Femur (tissue), 1 donor: ENCODE measurements around the gene CENPF.

Source experiments
- DNase-seq: peaks from one replicate; pipeline ENCODE4 v3.0.0-alpha.2; 2017

The CENPF gene

GRCh38 chr1:214632091-214632490, 29.1 kb downstream of the CENPF start:
- DNase-seq: no peak

- DNase-seq: no peak
These were observed 30.7 kb downstream of the CENPF start for GRCh38 chr1:214633686-214634085.

GRCh38 chr1:214634267-214634666, 31.3 kb downstream of the CENPF start:
- DNase-seq: no peak

DNA sequence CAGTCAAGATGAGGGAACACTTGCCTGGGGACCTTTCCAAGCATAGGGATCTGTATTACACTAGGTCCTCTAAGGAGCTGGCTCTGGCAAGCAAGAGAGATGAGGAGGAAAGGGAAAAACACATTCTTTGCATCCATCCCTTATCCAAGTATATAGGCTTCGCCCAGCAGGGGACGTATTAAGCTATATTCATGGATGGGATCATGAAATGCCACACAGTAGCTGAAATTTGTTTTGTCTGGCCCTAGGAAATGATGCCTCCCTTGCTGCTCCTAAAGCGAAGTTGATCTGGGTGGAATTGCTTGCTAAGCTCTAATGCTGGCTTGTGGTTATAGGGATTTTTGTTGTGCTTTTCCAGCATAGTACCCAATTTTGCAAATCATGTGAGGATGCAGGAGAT, 32.1 kb downstream of the CENPF start:
- no peak for DNase-seq

- DNase-seq: no peak
These were observed 32.5 kb downstream of the CENPF start for GRCh38 chr1:214635506-214635905.

DNA sequence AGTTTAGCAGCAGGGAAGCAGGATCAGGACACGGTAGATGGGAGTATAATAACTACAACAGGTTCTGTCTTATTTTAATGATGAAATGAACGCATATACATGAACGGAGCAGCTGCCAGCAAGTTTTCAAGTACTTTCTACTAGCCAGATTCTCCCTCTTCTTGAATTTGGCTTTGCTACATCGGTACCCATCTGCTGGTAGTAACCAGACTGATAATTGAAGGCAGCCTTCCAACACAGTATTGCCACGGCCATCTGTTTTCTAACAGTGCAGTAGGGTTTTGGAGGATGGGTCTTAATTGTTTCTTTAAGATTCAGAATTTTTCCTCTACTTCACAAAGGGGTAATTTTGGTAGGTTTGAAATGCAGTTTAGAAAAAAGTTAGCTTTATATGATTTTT, 33.4 kb downstream of the CENPF start:
- DNase-seq: no peak

GRCh38 chr1:214637125-214637524, 34.1 kb downstream of the CENPF start:
- DNase-seq: no peak

DNA sequence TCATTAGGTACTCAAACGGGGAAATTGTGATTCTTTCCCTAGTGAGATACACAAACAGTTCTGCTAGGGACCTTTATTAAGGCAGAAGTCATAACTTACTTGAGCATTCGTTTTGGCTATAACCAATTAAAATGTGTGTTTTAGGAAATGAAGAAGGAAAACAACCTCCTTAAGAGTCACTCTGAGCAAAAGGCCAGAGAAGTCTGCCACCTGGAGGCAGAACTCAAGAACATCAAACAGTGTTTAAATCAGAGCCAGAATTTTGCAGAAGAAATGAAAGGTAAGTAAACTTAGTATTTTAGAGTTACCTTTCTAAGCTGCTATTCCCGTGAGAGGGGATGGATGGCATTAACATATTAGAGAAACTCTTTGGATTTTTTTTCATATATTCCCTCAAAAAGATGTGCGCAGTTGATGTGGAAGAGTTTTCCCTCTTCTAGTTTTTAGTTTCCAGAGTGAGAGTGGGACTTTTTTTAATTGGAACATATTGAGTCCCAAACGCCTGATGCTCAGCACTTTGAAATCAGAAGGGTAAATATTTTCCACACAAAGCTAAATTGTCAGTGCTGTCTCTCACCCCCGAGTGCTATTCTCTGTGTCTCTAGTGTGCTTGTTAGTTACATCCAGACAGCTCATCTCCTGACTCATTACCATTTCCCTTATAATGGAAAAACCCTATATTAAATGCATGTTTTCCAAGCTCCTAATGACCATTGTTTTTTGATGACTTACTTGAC, 34.9 kb downstream of the CENPF start:
- no peak for DNase-seq

DNA sequence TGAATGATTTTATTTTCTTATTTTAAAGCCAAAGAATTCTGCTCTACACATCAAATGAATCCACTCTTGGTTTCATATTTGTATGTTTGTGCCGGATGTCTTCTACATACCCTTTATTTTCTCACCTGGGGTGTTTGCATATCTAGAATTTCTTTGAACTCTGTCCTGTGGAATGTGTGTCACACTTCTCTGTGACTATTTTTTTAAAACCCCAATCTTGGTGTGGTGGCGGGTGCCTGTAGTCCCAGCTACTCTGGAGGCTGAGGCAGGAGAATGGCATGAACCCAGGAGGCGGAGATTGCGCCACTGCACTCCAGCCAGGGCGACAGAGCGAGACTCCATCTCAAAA, 35.4 kb downstream of the CENPF start:
- DNase-seq: no peak

GRCh38 chr1:214638997-214639396, 36.0 kb downstream of the CENPF start:
- no peak for DNase-seq

- no peak for DNase-seq
These were observed 37.6 kb downstream of the CENPF start for GRCh38 chr1:214640431-214641213.

DNA sequence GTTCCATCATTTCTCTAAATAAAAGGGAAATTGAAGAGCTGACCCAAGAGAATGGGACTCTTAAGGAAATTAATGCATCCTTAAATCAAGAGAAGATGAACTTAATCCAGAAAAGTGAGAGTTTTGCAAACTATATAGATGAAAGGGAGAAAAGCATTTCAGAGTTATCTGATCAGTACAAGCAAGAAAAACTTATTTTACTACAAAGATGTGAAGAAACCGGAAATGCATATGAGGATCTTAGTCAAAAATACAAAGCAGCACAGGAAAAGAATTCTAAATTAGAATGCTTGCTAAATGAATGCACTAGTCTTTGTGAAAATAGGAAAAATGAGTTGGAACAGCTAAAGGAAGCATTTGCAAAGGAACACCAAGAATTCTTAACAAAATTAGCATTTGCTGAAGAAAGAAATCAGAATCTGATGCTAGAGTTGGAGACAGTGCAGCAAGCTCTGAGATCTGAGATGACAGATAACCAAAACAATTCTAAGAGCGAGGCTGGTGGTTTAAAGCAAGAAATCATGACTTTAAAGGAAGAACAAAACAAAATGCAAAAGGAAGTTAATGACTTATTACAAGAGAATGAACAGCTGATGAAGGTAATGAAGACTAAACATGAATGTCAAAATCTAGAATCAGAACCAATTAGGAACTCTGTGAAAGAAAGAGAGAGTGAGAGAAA, 38.4 kb downstream of the CENPF start:
- DNase-seq: no peak

DNA sequence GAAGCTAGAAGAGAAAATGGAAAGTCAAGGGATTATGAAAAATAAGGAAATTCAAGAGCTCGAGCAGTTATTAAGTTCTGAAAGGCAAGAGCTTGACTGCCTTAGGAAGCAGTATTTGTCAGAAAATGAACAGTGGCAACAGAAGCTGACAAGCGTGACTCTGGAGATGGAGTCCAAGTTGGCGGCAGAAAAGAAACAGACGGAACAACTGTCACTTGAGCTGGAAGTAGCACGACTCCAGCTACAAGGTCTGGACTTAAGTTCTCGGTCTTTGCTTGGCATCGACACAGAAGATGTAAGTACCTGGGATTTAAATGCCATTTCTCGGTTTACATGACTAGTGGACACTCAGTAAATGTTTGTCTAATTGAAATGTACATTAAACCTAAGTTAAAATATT, 40.0 kb downstream of the CENPF start:
- no peak for DNase-seq

- DNase-seq: no peak
These were observed 42.7 kb downstream of the CENPF start for GRCh38 chr1:214645712-214646111.

GRCh38 chr1:214648801-214649200, 45.8 kb downstream of the CENPF start:
- DNase-seq: no peak

DNA sequence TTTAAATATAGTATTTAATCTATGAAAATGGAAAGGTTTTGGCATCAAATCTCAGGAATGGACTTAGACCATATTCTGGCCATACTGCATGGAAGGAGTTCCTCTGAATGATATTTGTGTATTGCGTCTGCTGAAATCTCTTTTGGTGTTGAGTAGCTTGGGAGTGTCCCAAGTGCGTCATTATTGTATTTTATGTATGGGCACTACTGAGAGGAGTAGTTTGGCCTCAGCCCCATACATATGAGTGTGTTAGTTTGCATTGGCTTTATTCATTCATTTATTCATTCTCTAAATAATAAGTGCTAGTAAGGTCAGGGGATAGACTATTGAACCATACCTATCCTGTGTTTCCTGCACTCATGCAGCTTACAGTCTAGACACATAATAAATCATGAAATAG, 46.6 kb downstream of the CENPF start:
- no peak for DNase-seq

GRCh38 chr1:214650664-214651063, 47.7 kb downstream of the CENPF start:
- DNase-seq: no peak

DNA sequence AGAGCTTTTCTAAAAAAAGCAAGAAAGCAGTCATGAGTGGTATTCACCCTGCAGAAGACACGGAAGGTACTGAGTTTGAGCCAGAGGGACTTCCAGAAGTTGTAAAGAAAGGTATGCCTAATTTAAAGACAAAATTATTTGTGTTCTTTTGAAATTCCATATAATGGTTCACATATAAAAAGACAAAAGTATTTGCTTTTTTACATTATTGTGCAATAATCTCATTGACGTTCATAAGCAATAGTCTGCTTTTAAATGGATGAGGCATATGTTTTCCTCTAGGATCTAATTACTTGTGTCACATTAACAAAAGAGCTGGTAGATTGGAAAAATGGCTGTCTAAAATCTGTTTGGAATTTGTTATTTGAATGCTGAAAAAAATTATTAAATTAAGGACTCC, 54.3 kb downstream of the CENPF start:
- no peak for DNase-seq

GRCh38 chr1:214658175-214658574, 55.2 kb downstream of the CENPF start:
- DNase-seq: no peak

DNA sequence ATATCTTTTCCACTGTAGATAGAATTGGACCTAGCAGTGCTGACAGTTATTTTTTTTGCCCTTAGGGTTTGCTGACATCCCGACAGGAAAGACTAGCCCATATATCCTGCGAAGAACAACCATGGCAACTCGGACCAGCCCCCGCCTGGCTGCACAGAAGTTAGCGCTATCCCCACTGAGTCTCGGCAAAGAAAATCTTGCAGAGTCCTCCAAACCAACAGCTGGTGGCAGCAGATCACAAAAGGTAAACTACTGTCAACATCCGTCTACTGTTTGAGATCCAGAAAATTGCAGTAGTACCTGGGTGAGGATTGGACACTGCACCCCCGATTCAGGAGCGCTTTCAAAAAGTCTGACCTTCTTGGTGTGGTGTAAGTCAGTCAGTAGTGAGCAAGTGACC, 55.8 kb downstream of the CENPF start:
- peak; percentile 27 for DNase-seq

DNA sequence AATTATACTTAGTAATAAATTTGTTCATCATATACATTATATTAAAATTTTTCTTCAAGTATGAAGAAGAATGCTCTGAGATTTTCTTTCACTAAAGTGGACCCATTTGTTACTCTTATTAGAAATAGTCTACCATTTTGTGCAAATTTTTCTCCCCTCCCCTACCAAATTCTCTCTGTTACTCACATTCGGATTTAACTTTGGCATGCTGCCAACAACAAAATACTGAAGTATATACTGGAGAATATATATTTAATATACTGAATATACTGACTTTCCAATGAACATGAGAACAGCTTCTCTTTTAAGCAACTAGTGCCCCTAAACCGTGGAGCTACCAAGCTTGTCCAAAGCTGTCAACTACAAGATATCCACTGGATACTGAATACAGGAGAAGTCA, 57.2 kb downstream of the CENPF start:
- no peak for DNase-seq

DNA sequence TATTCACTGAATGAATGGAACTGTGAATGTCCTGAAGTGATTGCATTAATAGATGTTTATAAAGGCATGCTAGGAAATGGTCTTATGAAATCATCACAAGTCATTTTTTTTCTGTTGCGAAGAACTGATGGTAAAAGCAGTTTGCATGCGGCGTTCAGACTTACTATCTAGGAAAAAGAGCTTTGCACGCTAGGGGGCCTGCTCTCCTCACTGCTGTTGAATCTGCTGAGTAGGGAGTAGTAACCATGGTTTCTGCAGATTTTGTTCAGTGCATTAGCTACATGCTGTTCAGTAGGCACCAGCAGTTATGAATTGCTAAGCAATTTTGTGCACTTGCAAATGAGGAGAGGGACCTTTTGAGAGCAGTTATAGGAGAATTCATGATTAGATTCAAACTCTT, 57.9 kb downstream of the CENPF start:
- peak; percentile 80 for DNase-seq

GRCh38 chr1:214662223-214662785, 59.3 kb downstream of the CENPF start:
- DNase-seq: peak; percentile 21
